Brain pericyte (primary cell): ENCODE measurements around the gene OPN5.

ENCODE experiments used
- DNase-seq: peaks from one replicate; pipeline ENCODE4 v3.0.0-alpha.2; 2012; ENCODE audit warnings: low read depth, low spot score

OPN5 gene

GRCh38 chr6:47859175-47859574 lies 77.3 kb downstream of the OPN5 start:
- DNase-seq, result no peak

- DNase-seq, result no peak
Measured at GRCh38 chr6:47862731-47863130, 80.9 kb downstream of the OPN5 start.

- no peak for DNase-seq
Measured at GRCh38 chr6:47865206-47865605, 83.4 kb downstream of the OPN5 start.

GRCh38 chr6:47875593-47875992 lies 93.8 kb downstream of the OPN5 start:
- no peak for DNase-seq
